ENCODE data around the gene FIGNL2. TPM values are rescaled to one million over a fixed set of nuclear protein-coding genes. Genes with fewer than 3 reads are reported as not detected.

The FIGNL2 gene
- total and polyA plus RNA-seq, 9 of the 15 experiments (the other 6 are each of a cell fraction or from before 2014, with no cell fraction given): 0.01 TPM; not detected in 8

- TF ChIP-seq, protein P1, sequence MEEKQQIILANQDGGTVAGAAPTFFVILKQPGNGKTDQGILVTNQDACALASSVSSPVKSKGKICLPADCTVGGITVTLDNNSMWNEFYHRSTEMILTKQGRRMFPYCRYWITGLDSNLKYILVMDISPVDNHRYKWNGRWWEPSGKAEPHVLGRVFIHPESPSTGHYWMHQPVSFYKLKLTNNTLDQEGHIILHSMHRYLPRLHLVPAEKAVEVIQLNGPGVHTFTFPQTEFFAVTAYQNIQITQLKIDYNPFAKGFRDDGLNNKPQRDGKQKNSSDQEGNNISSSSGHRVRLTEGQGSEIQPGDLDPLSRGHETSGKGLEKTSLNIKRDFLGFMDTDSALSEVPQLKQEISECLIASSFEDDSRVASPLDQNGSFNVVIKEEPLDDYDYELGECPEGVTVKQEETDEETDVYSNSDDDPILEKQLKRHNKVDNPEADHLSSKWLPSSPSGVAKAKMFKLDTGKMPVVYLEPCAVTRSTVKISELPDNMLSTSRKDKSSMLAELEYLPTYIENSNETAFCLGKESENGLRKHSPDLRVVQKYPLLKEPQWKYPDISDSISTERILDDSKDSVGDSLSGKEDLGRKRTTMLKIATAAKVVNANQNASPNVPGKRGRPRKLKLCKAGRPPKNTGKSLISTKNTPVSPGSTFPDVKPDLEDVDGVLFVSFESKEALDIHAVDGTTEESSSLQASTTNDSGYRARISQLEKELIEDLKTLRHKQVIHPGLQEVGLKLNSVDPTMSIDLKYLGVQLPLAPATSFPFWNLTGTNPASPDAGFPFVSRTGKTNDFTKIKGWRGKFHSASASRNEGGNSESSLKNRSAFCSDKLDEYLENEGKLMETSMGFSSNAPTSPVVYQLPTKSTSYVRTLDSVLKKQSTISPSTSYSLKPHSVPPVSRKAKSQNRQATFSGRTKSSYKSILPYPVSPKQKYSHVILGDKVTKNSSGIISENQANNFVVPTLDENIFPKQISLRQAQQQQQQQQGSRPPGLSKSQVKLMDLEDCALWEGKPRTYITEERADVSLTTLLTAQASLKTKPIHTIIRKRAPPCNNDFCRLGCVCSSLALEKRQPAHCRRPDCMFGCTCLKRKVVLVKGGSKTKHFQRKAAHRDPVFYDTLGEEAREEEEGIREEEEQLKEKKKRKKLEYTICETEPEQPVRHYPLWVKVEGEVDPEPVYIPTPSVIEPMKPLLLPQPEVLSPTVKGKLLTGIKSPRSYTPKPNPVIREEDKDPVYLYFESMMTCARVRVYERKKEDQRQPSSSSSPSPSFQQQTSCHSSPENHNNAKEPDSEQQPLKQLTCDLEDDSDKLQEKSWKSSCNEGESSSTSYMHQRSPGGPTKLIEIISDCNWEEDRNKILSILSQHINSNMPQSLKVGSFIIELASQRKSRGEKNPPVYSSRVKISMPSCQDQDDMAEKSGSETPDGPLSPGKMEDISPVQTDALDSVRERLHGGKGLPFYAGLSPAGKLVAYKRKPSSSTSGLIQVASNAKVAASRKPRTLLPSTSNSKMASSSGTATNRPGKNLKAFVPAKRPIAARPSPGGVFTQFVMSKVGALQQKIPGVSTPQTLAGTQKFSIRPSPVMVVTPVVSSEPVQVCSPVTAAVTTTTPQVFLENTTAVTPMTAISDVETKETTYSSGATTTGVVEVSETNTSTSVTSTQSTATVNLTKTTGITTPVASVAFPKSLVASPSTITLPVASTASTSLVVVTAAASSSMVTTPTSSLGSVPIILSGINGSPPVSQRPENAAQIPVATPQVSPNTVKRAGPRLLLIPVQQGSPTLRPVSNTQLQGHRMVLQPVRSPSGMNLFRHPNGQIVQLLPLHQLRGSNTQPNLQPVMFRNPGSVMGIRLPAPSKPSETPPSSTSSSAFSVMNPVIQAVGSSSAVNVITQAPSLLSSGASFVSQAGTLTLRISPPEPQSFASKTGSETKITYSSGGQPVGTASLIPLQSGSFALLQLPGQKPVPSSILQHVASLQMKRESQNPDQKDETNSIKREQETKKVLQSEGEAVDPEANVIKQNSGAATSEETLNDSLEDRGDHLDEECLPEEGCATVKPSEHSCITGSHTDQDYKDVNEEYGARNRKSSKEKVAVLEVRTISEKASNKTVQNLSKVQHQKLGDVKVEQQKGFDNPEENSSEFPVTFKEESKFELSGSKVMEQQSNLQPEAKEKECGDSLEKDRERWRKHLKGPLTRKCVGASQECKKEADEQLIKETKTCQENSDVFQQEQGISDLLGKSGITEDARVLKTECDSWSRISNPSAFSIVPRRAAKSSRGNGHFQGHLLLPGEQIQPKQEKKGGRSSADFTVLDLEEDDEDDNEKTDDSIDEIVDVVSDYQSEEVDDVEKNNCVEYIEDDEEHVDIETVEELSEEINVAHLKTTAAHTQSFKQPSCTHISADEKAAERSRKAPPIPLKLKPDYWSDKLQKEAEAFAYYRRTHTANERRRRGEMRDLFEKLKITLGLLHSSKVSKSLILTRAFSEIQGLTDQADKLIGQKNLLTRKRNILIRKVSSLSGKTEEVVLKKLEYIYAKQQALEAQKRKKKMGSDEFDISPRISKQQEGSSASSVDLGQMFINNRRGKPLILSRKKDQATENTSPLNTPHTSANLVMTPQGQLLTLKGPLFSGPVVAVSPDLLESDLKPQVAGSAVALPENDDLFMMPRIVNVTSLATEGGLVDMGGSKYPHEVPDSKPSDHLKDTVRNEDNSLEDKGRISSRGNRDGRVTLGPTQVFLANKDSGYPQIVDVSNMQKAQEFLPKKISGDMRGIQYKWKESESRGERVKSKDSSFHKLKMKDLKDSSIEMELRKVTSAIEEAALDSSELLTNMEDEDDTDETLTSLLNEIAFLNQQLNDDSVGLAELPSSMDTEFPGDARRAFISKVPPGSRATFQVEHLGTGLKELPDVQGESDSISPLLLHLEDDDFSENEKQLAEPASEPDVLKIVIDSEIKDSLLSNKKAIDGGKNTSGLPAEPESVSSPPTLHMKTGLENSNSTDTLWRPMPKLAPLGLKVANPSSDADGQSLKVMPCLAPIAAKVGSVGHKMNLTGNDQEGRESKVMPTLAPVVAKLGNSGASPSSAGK (IDR thresholded peaks at IDR 0.05): no peak
- TF ChIP-seq NCOA6 (IDR thresholded peaks at IDR 0.05) (no peak), ZNF696 (CRISPR knock-in tag; conservative IDR thresholded peaks at IDR 0.05) (no peak), ZNF436 (CRISPR knock-in tag; IDR thresholded peaks at IDR 0.05) (no peak), ARID2 (IDR thresholded peaks at IDR 0.05) (no peak), NRF1 (conservative IDR thresholded peaks at IDR 0.05 in 1 of 2, IDR thresholded peaks at IDR 0.05 in 1 of 2) (no peak)
- TF ChIP-seq, protein P2, sequence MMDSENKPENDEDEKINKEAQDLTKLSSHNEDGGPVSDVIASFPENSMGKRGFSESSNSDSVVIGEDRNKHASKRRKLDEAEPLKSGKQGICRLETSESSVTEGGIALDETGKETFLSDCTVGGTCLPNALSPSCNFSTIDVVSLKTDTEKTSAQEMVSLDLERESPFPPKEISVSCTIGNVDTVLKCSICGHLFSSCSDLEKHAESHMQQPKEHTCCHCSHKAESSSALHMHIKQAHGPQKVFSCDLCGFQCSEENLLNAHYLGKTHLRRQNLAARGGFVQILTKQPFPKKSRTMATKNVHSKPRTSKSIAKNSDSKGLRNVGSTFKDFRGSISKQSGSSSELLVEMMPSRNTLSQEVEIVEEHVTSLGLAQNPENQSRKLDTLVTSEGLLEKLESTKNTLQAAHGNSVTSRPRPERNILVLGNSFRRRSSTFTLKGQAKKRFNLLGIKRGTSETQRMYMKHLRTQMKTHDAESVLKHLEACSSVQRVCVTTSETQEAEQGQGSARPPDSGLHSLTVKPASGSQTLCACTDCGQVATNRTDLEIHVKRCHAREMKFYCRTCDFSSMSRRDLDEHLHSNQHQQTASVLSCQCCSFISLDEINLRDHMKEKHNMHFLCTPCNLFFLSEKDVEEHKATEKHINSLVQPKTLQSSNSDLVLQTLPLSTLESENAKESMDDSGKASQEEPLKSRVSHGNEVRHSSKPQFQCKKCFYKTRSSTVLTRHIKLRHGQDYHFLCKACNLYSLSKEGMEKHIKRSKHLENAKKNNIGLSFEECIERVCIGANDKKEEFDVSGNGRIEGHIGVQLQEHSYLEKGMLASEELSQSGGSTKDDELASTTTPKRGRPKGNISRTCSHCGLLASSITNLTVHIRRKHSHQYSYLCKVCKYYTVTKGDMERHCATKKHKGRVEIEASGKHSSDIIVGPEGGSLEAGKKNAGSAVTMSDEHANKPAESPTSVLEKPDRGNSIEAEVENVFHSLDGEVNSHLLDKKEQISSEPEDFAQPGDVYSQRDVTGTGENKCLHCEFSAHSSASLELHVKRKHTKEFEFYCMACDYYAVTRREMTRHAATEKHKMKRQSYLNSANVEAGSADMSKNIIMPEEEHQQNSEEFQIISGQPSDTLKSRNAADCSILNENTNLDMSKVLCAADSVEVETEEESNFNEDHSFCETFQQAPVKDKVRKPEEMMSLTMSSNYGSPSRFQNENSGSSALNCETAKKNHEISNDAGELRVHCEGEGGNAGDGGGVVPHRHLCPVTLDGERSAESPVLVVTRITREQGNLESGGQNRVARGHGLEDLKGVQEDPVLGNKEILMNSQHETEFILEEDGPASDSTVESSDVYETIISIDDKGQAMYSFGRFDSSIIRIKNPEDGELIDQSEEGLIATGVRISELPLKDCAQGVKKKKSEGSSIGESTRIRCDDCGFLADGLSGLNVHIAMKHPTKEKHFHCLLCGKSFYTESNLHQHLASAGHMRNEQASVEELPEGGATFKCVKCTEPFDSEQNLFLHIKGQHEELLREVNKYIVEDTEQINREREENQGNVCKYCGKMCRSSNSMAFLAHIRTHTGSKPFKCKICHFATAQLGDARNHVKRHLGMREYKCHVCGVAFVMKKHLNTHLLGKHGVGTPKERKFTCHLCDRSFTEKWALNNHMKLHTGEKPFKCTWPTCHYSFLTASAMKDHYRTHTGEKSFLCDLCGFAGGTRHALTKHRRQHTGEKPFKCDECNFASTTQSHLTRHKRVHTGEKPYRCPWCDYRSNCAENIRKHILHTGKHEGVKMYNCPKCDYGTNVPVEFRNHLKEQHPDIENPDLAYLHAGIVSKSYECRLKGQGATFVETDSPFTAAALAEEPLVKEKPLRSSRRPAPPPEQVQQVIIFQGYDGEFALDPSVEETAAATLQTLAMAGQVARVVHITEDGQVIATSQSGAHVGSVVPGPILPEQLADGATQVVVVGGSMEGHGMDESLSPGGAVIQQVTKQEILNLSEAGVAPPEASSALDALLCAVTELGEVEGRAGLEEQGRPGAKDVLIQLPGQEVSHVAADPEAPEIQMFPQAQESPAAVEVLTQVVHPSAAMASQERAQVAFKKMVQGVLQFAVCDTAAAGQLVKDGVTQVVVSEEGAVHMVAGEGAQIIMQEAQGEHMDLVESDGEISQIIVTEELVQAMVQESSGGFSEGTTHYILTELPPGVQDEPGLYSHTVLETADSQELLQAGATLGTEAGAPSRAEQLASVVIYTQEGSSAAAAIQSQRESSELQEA (IDR thresholded peaks at IDR 0.05; ENCODE audit: low read depth): no peak
Observed at GRCh38 chr12:51839310-51839947, 9.1 kb downstream of the FIGNL2 start (continued).

Measured in K562 (cell line).